GM08714 (cell line): Measurements from ENCODE around the gene VAV1.
"Not testable (repeated sequence)": the region's sequence is repeated elsewhere in the genome, so short reads cannot be mapped to it uniquely, and the experiment has no call there.

Experiments used
- H3K4me3 ChIP-seq: fragments of 200-500 bp; sonication (Bioruptor generic); 2 replicates; pipeline ENCODE4 v1.5.1; 2014; ENCODE audit warnings: mild to moderate bottlenecking, low read length, inconsistent platforms
- ZNF274 ChIP-seq: IDR thresholded peaks from 2 replicates; pipeline ENCODE4 v1.6.1; 2012; ENCODE audit warnings: mild to moderate bottlenecking, low read depth, low read length

Gene VAV1

GRCh38 chr19:6868351-6868750 lies 95.8 kb downstream of the VAV1 start:
- H3K4me3 ChIP-seq = no peak overlapping the region
- TF ChIP-seq ZNF274 = no peak

GRCh38 chr19:6869151-6869882 lies 96.8 kb downstream of the VAV1 start:
- not testable (repeated sequence) for H3K4me3 ChIP-seq

- no peak for TF ChIP-seq ZNF274
- no peak overlapping the region for H3K4me3 ChIP-seq
These were observed 101.4 kb downstream of the VAV1 start for GRCh38 chr19:6873708-6874431.

GRCh38 chr19:6875218-6875617 lies 102.7 kb downstream of the VAV1 start:
- TF ChIP-seq ZNF274 = no peak
- no peak overlapping the region for H3K4me3 ChIP-seq

GRCh38 chr19:6876748-6877147 lies 104.2 kb downstream of the VAV1 start:
- TF ChIP-seq ZNF274 = no peak
- no peak overlapping the region for H3K4me3 ChIP-seq

GRCh38 chr19:6877766-6878165 lies 105.3 kb downstream of the VAV1 start:
- TF ChIP-seq ZNF274 = no peak

GRCh38 chr19:6886277-6886897 lies 113.9 kb downstream of the VAV1 start:
- TF ChIP-seq ZNF274 = no peak
- no peak overlapping the region for H3K4me3 ChIP-seq

More at GRCh38 chr19:6877766-6878165, 105.3 kb downstream of the VAV1 start:
- no peak overlapping the region for H3K4me3 ChIP-seq

- no peak for TF ChIP-seq ZNF274
- no peak within 1 kb of the TSS for H3K4me3 ChIP-seq
These were observed 114.8 kb downstream of the VAV1 start, which contains the start of gene ADGRE1 for GRCh38 chr19:6887316-6887715. TSS of gene ADGRE1 (plus strand) at chr19:6887579. CDS start at chr19:6887609, 30 bp downstream.

- H3K4me3 ChIP-seq = no peak overlapping the region
- no peak for TF ChIP-seq ZNF274
These were observed 116.5 kb downstream of the VAV1 start for GRCh38 chr19:6888967-6889366.

- H3K4me3 ChIP-seq = no peak overlapping the region
These were observed 117.9 kb downstream of the VAV1 start for GRCh38 chr19:6890401-6890913.

GRCh38 chr19:6890938-6891337 lies 118.4 kb downstream of the VAV1 start:
- TF ChIP-seq ZNF274 = no peak
- H3K4me3 ChIP-seq = no peak overlapping the region

More at GRCh38 chr19:6890401-6890913, 117.9 kb downstream of the VAV1 start:
- no peak for TF ChIP-seq ZNF274

- no peak for TF ChIP-seq ZNF274
- H3K4me3 ChIP-seq = no peak overlapping the region
These were observed 119.4 kb downstream of the VAV1 start for GRCh38 chr19:6891761-6892385.

GRCh38 chr19:6894313-6894712 lies 121.8 kb downstream of the VAV1 start:
- H3K4me3 ChIP-seq = no peak overlapping the region
- TF ChIP-seq ZNF274 = no peak

- no peak for TF ChIP-seq ZNF274
- no peak overlapping the region for H3K4me3 ChIP-seq
These were observed 130.9 kb downstream of the VAV1 start for GRCh38 chr19:6903446-6903845.
